ENCODE data around the gene GXYLT2. TPM values are rescaled to one million over a fixed set of nuclear protein-coding genes. Genes with fewer than 3 reads are reported as not detected.

GXYLT2 gene
- total RNA-seq, 4 donors from 2014 or later: 1.3 to 74.1 (median 18.5) TPM

DNA sequence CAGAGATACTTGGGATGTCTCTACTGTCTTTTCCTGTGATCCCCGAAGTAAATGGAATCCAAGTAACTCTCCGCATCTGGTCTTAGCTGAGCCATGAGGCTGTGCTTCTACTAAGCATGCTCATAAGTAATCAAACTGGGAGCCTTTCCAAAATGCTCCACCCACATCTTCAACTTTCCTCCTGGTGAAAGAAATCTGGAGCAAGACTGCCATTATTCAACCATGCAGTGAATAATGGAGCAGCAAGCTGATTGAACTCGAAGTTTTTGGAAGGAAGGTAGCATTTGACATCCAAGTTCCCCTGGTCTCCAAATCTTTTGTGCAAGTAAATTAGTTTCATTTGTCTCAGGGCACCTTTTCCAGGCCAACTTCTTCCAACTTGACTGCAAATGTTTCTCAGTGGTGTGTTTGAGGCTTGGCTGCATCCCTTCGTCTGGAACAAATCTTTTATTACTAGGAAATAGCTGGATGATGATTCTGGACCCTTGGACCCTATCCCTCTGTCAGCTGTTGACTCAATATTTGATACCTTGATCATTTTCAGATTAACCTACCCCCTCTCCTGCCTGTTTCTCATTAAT, 19.4 kb downstream of the GXYLT2 start:
- TF ChIP-seq, protein P1, sequence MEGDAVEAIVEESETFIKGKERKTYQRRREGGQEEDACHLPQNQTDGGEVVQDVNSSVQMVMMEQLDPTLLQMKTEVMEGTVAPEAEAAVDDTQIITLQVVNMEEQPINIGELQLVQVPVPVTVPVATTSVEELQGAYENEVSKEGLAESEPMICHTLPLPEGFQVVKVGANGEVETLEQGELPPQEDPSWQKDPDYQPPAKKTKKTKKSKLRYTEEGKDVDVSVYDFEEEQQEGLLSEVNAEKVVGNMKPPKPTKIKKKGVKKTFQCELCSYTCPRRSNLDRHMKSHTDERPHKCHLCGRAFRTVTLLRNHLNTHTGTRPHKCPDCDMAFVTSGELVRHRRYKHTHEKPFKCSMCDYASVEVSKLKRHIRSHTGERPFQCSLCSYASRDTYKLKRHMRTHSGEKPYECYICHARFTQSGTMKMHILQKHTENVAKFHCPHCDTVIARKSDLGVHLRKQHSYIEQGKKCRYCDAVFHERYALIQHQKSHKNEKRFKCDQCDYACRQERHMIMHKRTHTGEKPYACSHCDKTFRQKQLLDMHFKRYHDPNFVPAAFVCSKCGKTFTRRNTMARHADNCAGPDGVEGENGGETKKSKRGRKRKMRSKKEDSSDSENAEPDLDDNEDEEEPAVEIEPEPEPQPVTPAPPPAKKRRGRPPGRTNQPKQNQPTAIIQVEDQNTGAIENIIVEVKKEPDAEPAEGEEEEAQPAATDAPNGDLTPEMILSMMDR (IDR thresholded peaks at IDR 0.05): no peak
- TF ChIP-seq POLR2A (IDR thresholded peaks at IDR 0.05): no peak
- Histone ChIP-seq H3K4me1 (peaks cover 0 to 6% of the 10 kb centered on the region in 2 donors), H3K4me3 (no peak overlapping the region), H3K9me3 (no peaks in the 10 kb centered on the region), H3K27ac (peak overlapping the region; percentile 17 to 55), H3K27me3 (no peaks in the 10 kb centered on the region), H3K36me3 (no peaks in the 10 kb centered on the region)
- peak; percentile 40 to 70 for DNase-seq
- intact Hi-C loops (cut with DNase I; ENCODE audit: low total_unique reads): no loop called here

DNA sequence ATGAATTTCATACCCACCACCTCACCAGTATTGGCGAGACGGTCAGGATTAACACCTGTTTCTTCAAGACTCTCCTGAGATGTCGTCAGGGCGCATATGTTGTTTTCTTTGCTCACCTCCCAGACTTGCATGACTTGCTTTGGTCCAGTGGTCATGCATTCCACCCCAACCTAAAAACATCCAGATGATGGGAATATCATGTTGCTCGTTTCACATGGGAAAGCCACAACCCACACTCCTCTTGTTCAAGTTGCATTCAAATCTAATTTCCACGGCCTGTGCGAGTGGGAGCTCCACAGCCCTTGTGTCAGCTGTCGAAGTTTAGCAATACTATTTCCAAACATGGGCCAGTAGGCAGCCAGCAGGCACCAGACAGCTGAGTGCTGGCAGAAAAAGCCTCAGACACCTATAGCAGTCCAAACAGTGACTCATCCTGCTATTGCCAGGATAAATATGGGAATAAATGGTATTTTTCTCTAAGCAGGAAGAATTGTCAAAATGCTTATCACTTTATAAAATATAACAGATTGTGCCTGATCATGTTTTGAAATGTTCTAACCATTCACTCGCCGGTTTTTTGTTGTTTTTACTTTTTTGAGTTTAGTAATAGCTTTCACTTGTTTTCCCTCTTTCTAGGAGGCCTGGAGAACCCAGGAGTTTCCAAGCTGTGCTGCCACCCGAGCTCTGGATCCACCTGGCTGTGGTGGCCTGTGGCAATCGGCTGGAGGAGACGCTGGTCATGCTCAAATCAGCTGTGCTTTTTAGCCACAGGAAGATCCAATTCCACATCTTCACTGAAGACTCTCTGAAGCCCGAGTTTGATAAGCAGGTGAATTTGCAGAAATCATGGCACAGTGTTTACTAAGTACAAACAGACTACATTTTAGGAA, 20.1 kb downstream of the GXYLT2 start:
- intact Hi-C loops (cut with DNase I; ENCODE audit: low total_unique reads): no loop called here
- no peak overlapping the region for H3K4me3 ChIP-seq
- TF ChIP-seq POLR2A (IDR thresholded peaks at IDR 0.05): no peak
- TF ChIP-seq, protein P1 (IDR thresholded peaks at IDR 0.05): no peak

DNA sequence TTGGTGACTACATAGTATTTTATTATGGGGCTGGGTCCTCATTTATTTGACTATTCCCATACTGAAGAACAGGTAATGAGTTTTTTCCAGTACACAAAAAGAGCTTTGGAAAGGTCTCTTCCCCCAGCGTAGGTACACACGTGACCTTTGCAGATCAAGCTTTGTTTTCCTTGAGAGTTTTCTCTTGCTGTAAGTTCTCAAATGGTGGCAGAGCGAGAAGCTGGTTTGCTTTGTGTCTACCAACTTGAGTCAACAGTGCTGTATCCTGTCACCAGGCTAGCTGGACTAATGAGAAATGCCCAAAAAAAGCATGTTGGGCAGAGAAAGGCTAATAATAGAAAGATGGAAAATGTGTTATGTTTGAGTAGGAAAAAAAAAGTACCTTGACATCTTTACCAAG, 21.7 kb downstream of the GXYLT2 start:
- H3K9me3 ChIP-seq: no peaks in the 10 kb centered on the region
- DNase-seq: no peak
- no peaks in the 10 kb centered on the region for H3K27me3 ChIP-seq
- H3K4me1 ChIP-seq: no peaks in the 10 kb centered on the region
- TF ChIP-seq, protein P1 (IDR thresholded peaks at IDR 0.05): no peak
- no peak for TF ChIP-seq POLR2A (IDR thresholded peaks at IDR 0.05)
- H3K27ac ChIP-seq: no peak overlapping the region
- intact Hi-C loops (cut with DNase I; ENCODE audit: low total_unique reads): no loop called here
- no peaks in the 10 kb centered on the region for H3K36me3 ChIP-seq
- H3K4me3 ChIP-seq: no peak overlapping the region

More for the DNA sequence above, 20.1 kb downstream of the GXYLT2 start:
- Histone ChIP-seq H3K27ac (peak overlapping the region; percentile 17 to 55), H3K9me3 (no peaks in the 10 kb centered on the region), H3K36me3 (no peaks in the 10 kb centered on the region), H3K27me3 (no peaks in the 10 kb centered on the region), H3K4me1 (no peaks in the 10 kb centered on the region)
- peak; percentile 31 to 46 for DNase-seq

DNA sequence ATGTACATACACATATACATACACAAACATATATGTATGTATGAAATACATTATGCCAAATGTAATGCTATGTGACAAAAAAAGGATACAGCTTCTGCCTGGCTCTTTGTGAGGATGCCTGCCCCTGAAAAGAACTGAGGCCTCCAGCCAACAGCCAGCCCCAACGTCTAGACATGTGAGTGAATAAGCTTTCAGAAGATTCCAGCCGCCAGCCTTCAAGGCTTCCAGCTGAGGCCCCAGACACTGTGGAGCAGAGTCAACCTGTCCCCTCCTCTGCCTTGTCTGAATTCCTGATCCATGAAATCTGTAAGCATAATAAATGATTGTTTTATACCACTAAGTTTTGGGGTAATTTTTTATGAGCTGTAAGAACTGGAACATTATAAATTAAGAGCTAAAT, 24.7 kb downstream of the GXYLT2 start:
- Histone ChIP-seq H3K4me3 (no peak overlapping the region), H3K27ac (no peak overlapping the region), H3K27me3 (no peaks in the 10 kb centered on the region), H3K9me3 (no peaks in the 10 kb centered on the region), H3K4me1 (no peaks in the 10 kb centered on the region), H3K36me3 (no peaks in the 10 kb centered on the region)
- no peak for DNase-seq
- intact Hi-C loops (cut with DNase I; ENCODE audit: low total_unique reads): no loop called here
- TF ChIP-seq, protein P1 (IDR thresholded peaks at IDR 0.05): no peak
- TF ChIP-seq POLR2A (IDR thresholded peaks at IDR 0.05): no peak

DNA sequence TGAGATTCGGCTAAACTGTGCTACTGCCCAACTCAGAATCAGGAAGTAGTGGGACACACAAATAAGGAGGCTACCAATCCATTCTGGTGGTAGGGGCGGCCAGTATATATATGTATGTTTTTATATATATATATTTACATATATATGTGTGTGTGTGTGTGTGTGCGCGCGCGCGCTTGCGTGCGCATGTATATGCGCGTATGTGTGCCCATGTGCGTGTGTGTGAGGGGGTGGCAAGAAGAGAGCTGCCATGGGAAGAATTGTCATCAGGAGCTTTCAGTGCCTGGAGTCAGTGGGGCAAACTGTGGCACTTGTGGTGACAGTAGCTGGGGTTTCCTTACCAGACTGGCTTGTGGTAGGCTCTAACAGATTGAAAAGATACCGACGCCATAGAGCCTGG, 26.5 kb downstream of the GXYLT2 start:
- H3K4me1 ChIP-seq: no peaks in the 10 kb centered on the region
- H3K27ac ChIP-seq: no peak overlapping the region
- TF ChIP-seq, protein P1 (IDR thresholded peaks at IDR 0.05): no peak
- no peak for TF ChIP-seq POLR2A (IDR thresholded peaks at IDR 0.05)
- no peak for DNase-seq
- intact Hi-C loops (cut with DNase I; ENCODE audit: low total_unique reads): no loop called here
- no peaks in the 10 kb centered on the region for H3K36me3 ChIP-seq
- no peak overlapping the region for H3K4me3 ChIP-seq
- no peaks in the 10 kb centered on the region for H3K9me3 ChIP-seq
- no peaks in the 10 kb centered on the region for H3K27me3 ChIP-seq

All from uterus (tissue), 4 donors.